Activated T-cell treated with anti-CD3 and anti-CD28 coated beads, Interleukin-2, amount 50 U/mL, for 4 hours (primary cell): ENCODE results near the gene LRTM2. TPM values are rescaled to one million over a fixed set of nuclear protein-coding genes. Genes with fewer than 3 reads are reported as not detected.

Experiments
- ATAC-seq, 2 donors: fragments of 200-7000 bp; cut with Tn5 transposase; one replicate each; pipeline ENCODE4 v1.10.0; 2021
- DNase-seq: peaks from one replicate; pipeline ENCODE4 v3.0.0-alpha.2; 2020
- H3K27me3 Mint-ChIP-seq: one replicate; pipeline ENCODE4 v1.8.0; 2021; ENCODE audit warnings: low read depth, mixed read lengths
- H3K36me3 Mint-ChIP-seq: one replicate; pipeline ENCODE4 v1.8.0; 2022; ENCODE audit warnings: mixed read lengths; ENCODE audit not compliant: insufficient read depth
- H3K4me1 Mint-ChIP-seq: one replicate; pipeline ENCODE4 v1.8.0; 2021; ENCODE audit warnings: low read depth, mixed read lengths
- H3K4me3 Mint-ChIP-seq: one replicate; pipeline ENCODE4 v1.8.0; 2021; ENCODE audit warnings: mild to moderate bottlenecking, moderate library complexity, mixed read lengths
- H3K9me3 Mint-ChIP-seq: one replicate; pipeline ENCODE4 v1.8.0; 2021; ENCODE audit warnings: mixed read lengths
- total RNA-seq, 3 donors: library from RNA; stranded (reverse); gene quantifications; one replicate each; pipeline ENCODE4 v1.2.1, GENCODE V29; 2021

The LRTM2 gene
- total RNA-seq, 3 donors from 2014 or later = 0.08 to 0.34 (median 0.27) TPM

DNA sequence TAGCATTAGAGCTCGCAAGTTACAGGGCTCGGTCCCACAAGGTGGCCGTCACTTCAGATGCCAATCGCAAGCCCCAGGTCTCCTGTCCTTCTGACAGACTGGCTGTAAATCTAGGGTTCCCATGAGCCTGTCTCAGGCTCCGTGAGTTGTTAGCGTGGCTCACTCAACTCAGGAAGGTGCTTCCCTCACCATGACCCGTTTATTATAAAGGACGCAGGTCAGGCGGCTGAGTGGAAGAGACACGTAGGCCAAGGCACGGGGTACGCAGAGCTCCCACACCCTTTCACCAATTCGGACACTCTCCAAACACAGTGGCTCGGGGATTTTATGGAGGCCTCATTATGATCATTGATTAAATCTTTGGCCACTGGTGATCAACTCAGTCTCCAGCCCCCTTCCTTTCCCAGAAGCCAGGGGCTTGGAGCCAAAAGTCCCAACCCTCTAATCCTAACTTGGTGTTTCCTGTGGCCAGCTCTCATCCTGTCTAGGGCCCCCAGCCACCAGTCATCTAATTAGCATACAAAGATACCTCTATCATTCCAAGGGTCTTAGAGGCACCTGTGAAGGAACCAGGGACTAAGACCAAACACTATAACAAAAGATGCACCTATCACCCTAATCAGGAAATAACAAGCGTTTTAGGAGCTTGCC is 25.8 kb upstream of the LRTM2 start:
- ATAC-seq (no peak), DNase-seq (no peak)
- H3K4me3 Mint-ChIP-seq = no peak overlapping the region
- H3K27me3 Mint-ChIP-seq = no peaks in the 10 kb centered on the region
- peaks cover 19% of the 10 kb centered on the region for H3K4me1 Mint-ChIP-seq
- H3K9me3 Mint-ChIP-seq = no peaks in the 10 kb centered on the region
- H3K36me3 Mint-ChIP-seq = no peaks in the 10 kb centered on the region

DNA sequence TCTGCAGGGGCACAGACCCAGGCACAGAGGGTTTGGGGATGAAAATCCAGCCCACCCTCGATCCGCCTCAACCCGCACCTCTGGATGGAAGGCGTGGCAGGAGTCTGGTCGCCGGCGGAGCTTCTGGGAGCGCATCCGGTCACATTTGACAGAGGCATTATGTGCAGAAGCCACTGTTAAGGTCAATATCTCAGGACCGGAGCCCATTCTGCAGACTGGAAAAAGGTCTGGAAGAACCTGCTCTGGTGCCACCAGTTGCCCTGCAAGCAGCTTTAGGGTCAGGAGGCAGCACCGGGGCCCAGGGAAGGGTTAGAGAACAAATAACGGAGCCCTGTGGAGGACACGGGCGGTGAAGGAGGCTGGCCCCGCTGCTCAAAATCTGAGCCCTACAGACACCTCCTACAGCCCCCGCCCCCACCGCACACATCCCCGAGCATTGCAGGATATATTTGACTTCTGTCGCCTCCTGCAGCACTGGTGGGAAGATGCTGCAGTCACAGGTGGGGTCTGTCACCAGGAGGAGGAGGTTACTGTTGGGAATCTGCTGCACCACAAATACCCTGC is 25.1 kb upstream of the LRTM2 start:
- H3K4me1 Mint-ChIP-seq = peaks cover 19% of the 10 kb centered on the region
- no peaks in the 10 kb centered on the region for H3K36me3 Mint-ChIP-seq
- peak overlapping the region; percentile 68 for H3K4me3 Mint-ChIP-seq
- DNase-seq (no peak), ATAC-seq (no peak)
- H3K9me3 Mint-ChIP-seq = no peaks in the 10 kb centered on the region
- H3K27me3 Mint-ChIP-seq = no peaks in the 10 kb centered on the region

DNA sequence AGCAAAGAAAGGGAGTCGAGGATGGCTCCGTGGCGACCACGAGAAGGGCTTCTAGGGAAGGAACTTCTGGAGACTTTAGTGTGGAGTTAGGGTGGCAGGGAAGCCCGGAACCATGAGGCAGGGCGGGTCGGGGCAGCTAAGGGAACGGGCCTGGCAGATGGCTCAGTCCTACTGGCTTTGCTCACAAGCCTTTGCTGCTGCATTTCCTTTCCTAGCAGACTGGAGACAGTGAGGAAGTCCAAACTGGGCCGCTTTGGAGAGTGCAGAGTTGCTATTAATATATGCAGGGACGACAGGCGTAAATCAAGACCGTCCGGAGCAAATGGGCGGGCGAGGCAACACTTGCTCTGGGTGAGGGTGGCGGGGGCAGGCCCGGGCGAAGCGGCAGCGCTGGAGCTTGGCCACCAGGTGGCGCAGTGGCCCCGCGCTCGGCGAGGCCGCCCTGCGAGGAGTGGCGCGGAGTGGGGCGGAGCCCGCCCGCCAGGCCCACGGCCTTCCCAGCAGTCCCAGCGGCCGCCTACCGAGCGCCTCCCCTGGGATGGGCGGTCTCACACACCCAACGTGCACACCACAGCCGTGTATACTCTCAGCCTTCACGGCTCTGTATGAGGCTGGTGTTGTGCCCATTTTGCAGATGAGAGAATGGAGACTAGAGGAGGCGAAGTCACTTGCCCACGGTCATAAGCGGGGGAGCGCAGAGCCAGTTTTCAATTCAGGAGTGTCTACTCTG is 24.4 kb upstream of the LRTM2 start:
- ATAC-seq = peak; percentile 96
- H3K9me3 Mint-ChIP-seq = no peaks in the 10 kb centered on the region

DNA sequence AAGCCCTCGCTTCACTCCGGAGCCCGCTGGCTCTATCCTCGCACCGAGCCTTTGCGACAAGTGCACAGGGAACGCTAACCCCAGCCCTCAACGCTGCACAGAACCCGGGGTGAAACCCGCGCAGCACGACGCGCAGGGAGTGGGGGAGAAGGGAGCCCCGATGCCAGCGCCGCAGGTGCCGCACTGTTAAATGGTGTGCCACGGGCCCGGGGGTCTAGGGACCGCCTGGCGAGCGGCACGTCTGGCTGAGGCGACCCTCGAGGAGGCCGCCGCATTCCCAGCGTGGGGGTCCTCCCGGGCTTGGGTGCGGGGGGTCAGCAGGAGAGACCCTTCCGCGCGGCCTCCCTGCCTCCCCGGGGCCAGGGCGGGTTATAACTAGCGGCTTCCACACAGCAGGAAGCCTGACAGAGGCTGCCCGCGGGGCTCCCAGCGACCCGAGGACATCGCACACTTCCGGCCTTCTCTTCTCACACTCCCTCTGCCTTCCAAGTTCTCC is 23.8 kb upstream of the LRTM2 start:
- peak; percentile 45 to 49 for ATAC-seq
- no peaks in the 10 kb centered on the region for H3K9me3 Mint-ChIP-seq
- H3K27me3 Mint-ChIP-seq = no peaks in the 10 kb centered on the region
- H3K36me3 Mint-ChIP-seq = no peaks in the 10 kb centered on the region
- H3K4me1 Mint-ChIP-seq = peaks cover 10% of the 10 kb centered on the region
- DNase-seq = peak; percentile 27
- peak overlapping the region; percentile 86 for H3K4me3 Mint-ChIP-seq

More for the DNA sequence above, 24.4 kb upstream of the LRTM2 start:
- Mint-ChIP-seq H3K4me1 (peaks cover 16% of the 10 kb centered on the region), H3K4me3 (peak overlapping the region; percentile 86), H3K27me3 (no peaks in the 10 kb centered on the region), H3K36me3 (no peaks in the 10 kb centered on the region)
- DNase-seq = peak; percentile 94

DNA sequence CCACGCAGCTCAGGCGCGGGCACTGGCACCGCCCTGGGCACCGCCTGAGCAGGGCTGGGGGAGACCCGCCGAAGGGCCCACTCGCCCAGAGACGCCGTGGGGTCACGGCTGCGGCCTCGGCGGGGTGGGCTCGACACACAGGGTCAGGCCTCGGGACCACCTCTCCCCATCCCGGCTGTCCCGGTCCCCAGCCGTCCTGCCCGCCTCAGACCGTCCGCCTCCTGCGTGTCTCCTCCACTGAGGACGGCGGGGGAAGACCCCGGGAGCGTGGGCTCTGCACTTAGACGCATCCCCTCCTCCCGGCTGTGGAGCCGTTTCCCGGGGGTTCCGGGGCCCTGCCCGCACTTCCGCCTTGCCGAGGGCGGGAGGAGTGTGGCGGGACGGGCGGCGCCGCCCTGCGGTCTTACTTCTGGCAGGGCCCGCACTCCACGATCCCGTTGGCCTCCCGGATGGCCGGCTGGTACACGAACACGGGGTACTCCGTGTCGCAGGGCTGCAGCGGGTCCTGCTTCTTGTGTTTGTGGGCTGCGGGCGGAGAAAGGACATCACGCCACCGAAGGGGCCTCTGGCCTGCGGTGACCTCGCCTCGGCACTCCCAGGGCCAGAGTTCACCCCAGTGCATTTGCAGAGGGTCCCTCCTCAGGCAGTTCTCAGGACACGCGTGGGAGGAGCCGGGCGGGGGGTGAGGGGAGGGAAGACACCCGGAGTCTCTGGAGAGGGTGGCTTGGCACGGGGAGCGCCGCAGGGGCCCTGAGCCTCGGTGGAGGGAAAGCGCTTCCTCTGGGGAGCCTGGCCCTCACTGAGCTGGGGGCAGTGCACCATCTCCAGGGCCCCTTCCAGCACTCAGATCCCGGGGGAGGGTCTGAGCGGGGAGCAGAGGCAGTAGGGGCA is 23.1 kb upstream of the LRTM2 start:
- no peaks in the 10 kb centered on the region for H3K9me3 Mint-ChIP-seq
- ATAC-seq = peak; percentile 33 to 36
- H3K27me3 Mint-ChIP-seq = no peaks in the 10 kb centered on the region
- peaks cover 4% of the 10 kb centered on the region for H3K4me1 Mint-ChIP-seq
- H3K4me3 Mint-ChIP-seq = peak overlapping the region; percentile 86
- no peaks in the 10 kb centered on the region for H3K36me3 Mint-ChIP-seq
- peak; percentile 47 for DNase-seq

DNA sequence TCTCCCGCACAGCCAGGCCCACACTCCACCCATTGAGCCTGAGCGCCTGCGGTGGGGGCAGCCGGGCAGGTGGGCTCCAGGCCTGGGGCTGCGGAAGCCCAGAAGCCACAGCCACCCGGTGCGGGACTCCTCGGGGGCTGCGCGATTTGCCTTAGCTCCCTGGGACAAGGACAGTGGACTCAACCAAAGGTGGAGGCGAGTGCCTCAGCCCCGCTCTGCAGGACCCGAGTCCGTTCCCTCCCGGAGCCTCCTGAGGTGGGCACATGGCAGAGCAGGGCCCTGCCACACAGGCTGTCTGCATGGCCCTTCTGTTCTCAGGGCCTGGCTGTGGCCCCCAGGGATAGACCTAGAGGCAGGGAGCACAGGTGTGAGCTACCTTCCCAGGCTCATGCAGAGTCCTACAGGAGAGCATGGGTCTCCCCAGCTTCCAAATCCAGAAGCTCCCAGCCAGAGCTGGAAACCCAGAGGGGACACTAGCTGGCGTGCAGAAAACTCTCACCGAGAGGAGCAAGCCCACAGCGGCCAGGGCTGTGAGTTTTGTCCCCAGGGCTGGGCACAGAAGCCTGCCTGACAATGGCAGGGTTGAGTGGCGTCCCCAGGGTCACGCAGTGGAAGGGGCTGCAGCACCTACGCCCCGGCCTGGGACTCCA is 22.2 kb upstream of the LRTM2 start:
- no peak for DNase-seq
- Mint-ChIP-seq H3K9me3 (no peaks in the 10 kb centered on the region), H3K4me1 (peaks cover 4% of the 10 kb centered on the region), H3K36me3 (no peaks in the 10 kb centered on the region), H3K4me3 (peak overlapping the region; percentile 40), H3K27me3 (no peaks in the 10 kb centered on the region)
- ATAC-seq = no peak

DNA sequence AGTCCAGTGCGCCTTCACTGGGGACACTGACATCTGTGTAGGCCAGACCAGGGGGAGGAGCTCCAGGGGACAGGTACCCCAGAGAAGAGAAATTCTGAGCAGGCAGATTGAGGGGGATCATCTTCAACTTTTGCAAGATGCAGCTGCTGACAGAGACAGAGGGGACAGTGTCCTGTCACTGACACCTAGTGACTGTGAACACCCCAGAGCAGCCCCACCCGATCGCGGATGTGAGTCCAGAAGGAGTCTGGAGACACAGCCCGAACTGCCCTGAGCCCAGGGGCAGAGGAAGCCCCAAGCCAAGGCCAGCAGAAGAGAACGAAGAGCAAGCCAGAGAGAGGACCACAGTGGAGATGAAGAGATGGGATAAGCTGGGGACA is 21.7 kb upstream of the LRTM2 start:
- Mint-ChIP-seq H3K4me3 (no peak overlapping the region), H3K36me3 (no peaks in the 10 kb centered on the region), H3K27me3 (no peaks in the 10 kb centered on the region), H3K9me3 (no peaks in the 10 kb centered on the region), H3K4me1 (peaks cover 4% of the 10 kb centered on the region)
- DNase-seq (no peak), ATAC-seq (no peak)

DNA sequence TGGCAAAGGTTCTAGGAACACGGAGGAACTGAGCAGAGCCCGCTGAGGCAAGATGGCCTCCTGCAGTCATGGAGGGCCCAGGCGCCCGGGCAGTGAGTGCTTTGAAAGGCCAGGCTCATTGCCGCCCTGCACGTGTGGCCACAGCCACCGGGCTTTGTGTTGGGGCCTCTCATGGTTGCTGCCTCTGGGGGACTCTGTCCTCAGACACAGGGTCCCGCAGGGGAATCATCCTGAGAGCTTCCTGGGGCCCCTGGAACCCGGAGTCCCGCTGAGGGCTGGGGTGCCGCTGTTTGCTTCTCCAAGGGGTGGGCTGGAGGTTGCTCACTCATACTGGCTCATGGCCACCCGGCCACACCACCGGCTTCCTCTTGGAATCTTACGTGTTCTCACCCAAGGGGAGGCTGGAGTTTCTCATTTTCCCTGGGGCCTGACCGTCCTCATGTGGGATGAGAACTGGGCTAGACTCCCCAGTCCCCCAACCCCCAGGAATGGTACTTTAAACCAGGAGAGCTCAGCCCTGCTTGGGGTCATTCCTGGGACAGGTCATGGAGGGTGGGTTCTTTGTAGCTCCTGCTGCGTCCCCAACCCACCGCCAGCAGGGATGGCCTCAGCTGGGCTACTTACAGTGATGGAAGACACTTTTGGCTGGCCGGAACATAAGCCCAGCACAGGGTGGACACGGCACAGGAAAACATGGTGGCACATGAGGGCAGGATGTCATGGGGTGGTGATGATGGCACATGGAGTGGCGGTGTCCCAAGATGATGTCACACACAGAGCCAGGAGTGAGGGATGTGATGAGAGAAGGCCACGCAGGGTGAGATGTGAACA is 21.1 kb upstream of the LRTM2 start:
- no peak for DNase-seq
- no peak overlapping the region for H3K4me3 Mint-ChIP-seq

DNA sequence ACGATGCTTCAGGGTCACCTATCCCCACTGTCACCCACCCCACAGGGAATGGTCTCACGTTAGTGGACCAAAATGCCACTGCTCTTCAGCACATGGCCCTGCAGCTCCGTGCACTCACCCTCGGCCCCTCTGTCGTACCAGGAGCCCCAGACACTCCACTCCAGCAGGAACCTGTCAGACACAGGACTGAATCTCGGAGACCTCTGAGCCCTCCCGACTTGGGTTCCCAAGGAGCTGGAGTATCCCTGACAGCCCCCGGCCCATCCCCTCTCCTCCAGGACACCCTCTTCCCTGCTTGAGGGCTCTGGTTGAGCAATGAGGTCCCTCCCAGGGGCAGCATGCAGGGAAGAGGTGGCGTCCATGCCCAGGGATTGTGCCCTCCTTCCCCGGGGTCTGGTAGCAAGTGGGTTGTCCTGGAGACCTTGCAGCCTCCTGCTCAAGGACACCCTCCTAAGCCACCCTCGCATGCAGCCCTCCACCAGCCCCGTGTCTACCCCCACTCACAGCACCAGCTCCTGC is 20.4 kb upstream of the LRTM2 start:
- Mint-ChIP-seq H3K27me3 (no peaks in the 10 kb centered on the region), H3K4me1 (peaks cover 10% of the 10 kb centered on the region), H3K9me3 (peaks cover 4% of the 10 kb centered on the region), H3K4me3 (no peak overlapping the region), H3K36me3 (no peaks in the 10 kb centered on the region)
- DNase-seq = no peak
- no peak for ATAC-seq

More for the DNA sequence above, 21.1 kb upstream of the LRTM2 start:
- Mint-ChIP-seq H3K9me3 (peaks cover under 1% of the 10 kb centered on the region), H3K4me1 (peaks cover 4% of the 10 kb centered on the region), H3K36me3 (no peaks in the 10 kb centered on the region), H3K27me3 (no peaks in the 10 kb centered on the region)
- ATAC-seq = no peak

DNA sequence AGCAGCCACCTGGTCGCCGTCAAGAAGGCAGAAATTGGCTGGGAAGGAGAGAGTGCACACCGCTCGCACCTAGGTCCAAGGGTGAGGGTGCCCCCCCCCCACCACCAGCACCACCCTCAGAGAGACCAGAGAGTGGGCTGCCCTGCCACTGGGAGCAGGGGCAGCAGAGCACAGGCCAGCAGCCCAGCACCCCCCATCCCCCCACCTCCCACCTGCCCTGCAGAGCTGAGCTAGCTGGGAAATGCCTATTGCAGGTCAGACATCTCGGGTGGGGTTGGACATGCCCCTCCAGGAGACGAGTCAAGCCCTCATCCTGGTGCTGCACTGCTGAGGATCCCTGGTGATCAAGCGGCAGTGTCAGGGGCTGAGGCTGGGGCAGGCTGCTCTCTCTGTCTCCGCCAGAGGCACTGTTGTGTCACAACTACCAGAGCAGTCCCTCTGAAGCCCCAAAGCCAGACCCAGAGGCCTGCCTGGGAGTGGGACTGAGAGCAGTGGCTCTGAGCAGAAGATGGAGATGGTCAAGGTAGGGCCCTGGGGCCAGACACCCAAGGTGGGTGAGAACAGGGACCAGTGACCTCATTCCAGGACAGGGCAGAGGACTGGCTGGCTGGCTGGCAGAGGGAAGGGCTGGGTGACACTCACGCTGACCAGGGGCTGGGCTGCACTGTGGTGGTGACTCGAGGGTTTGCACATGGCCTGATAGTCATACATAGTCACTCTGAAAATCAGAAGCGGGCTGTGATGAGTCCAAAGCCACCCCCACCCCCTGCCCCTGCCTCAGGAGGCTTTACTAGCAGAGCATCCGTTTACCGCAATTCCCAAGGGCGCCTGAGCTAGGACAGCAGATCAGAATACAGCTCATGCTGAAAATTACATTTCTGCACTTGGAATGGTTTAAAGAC is 19.7 kb upstream of the LRTM2 start:
- ATAC-seq = no peak
- no peak for DNase-seq
- Mint-ChIP-seq H3K27me3 (no peaks in the 10 kb centered on the region), H3K4me3 (no peak overlapping the region), H3K9me3 (peaks cover 4% of the 10 kb centered on the region), H3K36me3 (no peaks in the 10 kb centered on the region), H3K4me1 (peaks cover 8% of the 10 kb centered on the region)

DNA sequence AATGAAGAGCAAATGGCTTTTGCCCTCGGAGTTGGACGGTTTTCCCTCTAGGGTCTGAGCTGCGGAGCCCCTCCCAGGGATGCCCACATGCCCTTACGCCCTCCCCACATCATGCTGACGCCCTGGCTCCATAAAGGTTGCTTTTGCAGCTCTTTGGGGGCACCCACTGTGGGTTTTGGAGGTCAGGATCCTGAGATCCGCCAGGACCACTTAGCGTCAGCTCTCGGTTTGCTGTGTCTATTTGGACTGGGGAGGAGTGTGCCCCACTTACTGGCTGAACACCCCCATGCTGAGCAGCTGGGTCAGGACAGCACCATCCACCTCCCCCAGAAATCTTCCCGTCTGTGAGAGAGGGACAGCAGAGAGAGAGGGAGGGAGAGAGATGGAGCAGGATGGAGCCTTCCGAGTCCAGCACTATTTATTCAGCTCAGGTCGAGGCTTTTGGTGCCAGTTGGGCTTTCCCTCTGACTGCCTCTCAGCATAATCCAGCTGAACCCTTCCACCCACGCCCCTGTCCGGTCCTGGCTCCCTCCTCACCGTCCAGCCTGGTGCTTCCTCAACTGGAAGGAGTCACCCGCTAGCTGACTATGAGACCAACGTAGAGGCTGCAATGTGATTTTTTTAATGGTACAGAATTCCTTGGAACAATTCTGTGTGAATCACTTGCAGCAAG is 18.9 kb upstream of the LRTM2 start:
- no peak overlapping the region for H3K4me3 Mint-ChIP-seq
- no peaks in the 10 kb centered on the region for H3K36me3 Mint-ChIP-seq
- DNase-seq (no peak), ATAC-seq (no peak)
- peaks cover 6% of the 10 kb centered on the region for H3K4me1 Mint-ChIP-seq
- no peaks in the 10 kb centered on the region for H3K27me3 Mint-ChIP-seq
- H3K9me3 Mint-ChIP-seq = peaks cover 4% of the 10 kb centered on the region

DNA sequence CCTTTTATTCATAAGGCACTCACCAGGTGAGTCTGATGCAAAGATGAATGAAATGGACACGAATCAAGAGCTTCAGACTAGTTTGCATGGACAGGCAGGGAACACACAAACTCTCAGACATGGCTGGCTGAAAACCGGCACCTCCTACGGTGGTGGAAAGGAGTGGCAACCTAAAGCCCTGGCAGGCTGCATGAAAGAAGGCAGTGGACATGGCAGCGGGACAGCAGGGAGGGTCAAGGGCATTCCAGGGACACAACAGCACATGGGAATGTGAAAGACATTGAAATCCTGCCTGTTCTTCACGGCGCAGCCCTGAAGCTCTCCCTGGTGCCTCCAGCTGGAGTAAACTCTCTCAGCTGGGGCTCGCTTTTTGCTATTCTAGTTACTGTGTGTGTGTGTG is 16.6 kb upstream of the LRTM2 start:
- DNase-seq = no peak

More for the DNA sequence above, 16.6 kb upstream of the LRTM2 start:
- ATAC-seq = no peak
- Mint-ChIP-seq H3K4me3 (no peak overlapping the region), H3K36me3 (no peaks in the 10 kb centered on the region), H3K27me3 (no peaks in the 10 kb centered on the region), H3K9me3 (peaks cover 4% of the 10 kb centered on the region), H3K4me1 (peaks cover 8% of the 10 kb centered on the region)
